PC-9 (cell line): ENCODE data around the gene GTF2F2. TPM values are rescaled to one million over a fixed set of nuclear protein-coding genes. Genes with fewer than 3 reads are reported as not detected.

Source experiments
- BruUV-seq: library from RNA; stranded (reverse); fragments of 400-500 nt; replicated peaks from 2 replicates; lab custom pipeline; 2021; lab: Mats Ljungman, UMichigan
- CTCF ChIA-PET: fragments of 300-600 bp; sonication (Branson Sonifier 250); formaldehyde crosslinking; loops from one replicate; lab custom pipeline; 2022; ENCODE audit warnings: antibody characterized with exemption; lab: Charles Lee
- POLR2A ChIA-PET: fragments of 300-600 bp; sonication (Branson Sonifier 250); formaldehyde crosslinking; loops from one replicate; lab custom pipeline; 2022; ENCODE audit warnings: antibody characterized with exemption; ENCODE audit not compliant: unreplicated experiment; lab: Charles Lee
- DNase-seq, 2 experiments: peaks; one replicate each; pipeline versions ENCODE4 v3.0.0 to v3.0.0-alpha.2; 2015 to 2022; ENCODE audit warnings: mixed read lengths in 1 of 2
- H2AFZ ChIP-seq: fragments of 200-600 bp; sonication (generic); 2 replicates; pipeline ENCODE4 v1.8.1; 2017; ENCODE audit warnings: antibody characterized with exemption
- H3F3A ChIP-seq: fragments of 200-600 bp; sonication (generic); 2 replicates; pipeline ENCODE4 v1.8.1; 2017; ENCODE audit warnings: antibody characterized with exemption, mild to moderate bottlenecking, low read depth; ENCODE audit not compliant: insufficient read depth
- H3K27ac ChIP-seq: fragments of 200-600 bp; sonication (generic); 2 replicates; pipeline ENCODE4 v1.6.1; 2016; ENCODE audit warnings: mixed run types
- H3K27me3 ChIP-seq: fragments of 200-600 bp; sonication (generic); 2 replicates; pipeline ENCODE4 v1.6.1; 2016; ENCODE audit warnings: low read depth, mixed run types; ENCODE audit not compliant: insufficient read depth
- H3K36me3 ChIP-seq: fragments of 200-600 bp; sonication (generic); 2 replicates; pipeline ENCODE4 v1.6.1; 2016; ENCODE audit warnings: low read depth, mixed run types
- H3K4me1 ChIP-seq: fragments of 200-600 bp; sonication (generic); replicated peaks from 2 replicates; pipeline ENCODE4 v1.6.1; 2016; ENCODE audit warnings: mixed run types; ENCODE audit not compliant: insufficient read depth
- H3K4me2 ChIP-seq: fragments of 200-600 bp; sonication (generic); 2 replicates; pipeline ENCODE4 v1.6.1; 2017; ENCODE audit warnings: mixed run types
- H3K4me3 ChIP-seq: fragments of 200-600 bp; sonication (generic); 2 replicates; pipeline ENCODE4 v1.6.1; 2016; ENCODE audit warnings: mixed run types
- H3K79me2 ChIP-seq: fragments of 200-600 bp; sonication (generic); 2 replicates; pipeline ENCODE4 v1.6.1; 2017; ENCODE audit warnings: low read depth, mixed run types
- H3K9me2 ChIP-seq: fragments of 200-600 bp; sonication (generic); 2 replicates; pipeline ENCODE4 v1.8.1; 2017; ENCODE audit warnings: mild to moderate bottlenecking; ENCODE audit not compliant: insufficient read depth
- H3K9me3 ChIP-seq: fragments of 200-600 bp; sonication (generic); 2 replicates; pipeline ENCODE4 v1.8.1; 2016; ENCODE audit warnings: low read depth; ENCODE audit not compliant: insufficient read depth
- H4K20me1 ChIP-seq: fragments of 200-600 bp; sonication (generic); 2 replicates; pipeline ENCODE4 v1.8.1; 2017; ENCODE audit not compliant: insufficient read depth
- CTCF ChIP-seq: fragments of 200-600 bp; sonication (generic); conservative IDR thresholded peaks from 2 replicates; pipeline ENCODE4 v1.6.1; 2017; ENCODE audit warnings: mixed run types, antibody characterized with exemption, mild to moderate bottlenecking, moderate library complexity
- EZH2 ChIP-seq: fragments of 200-600 bp; sonication (generic); IDR thresholded peaks from 2 replicates; pipeline ENCODE4 v1.8.0; 2017; ENCODE audit warnings: antibody characterized with exemption, low read depth
- intact Hi-C: fragments of 100-400 bp; cut with micrococcal nuclease; formaldehyde crosslinking; loops from one replicate; pipeline ENCODE4 v1.10.0; 2022; ENCODE audit not compliant: unreplicated experiment
- total RNA-seq: library from RNA; stranded (reverse); gene quantifications from 2 replicates; pipeline ENCODE4 v1.2.3, GENCODE V29; 2021

GTF2F2 gene
- total RNA-seq, 1 experiment from 2014 or later = 28.8 TPM

GRCh38 chr13:45194081-45194939, 74.0 kb downstream of the GTF2F2 start:
- peaks cover 18% of the 10 kb centered on the region for H3K79me2 ChIP-seq
- no peak overlapping the region for H3K27ac ChIP-seq

GRCh38 chr13:45195421-45195820, 75.1 kb downstream of the GTF2F2 start:
- Histone ChIP-seq H3K9me2 (no peaks in the 10 kb centered on the region), H4K20me1 (no peaks in the 10 kb centered on the region), H3K9me3 (no peaks in the 10 kb centered on the region), H3K36me3 (peaks cover 12% of the 10 kb centered on the region; the same call in 1 of the 2 replicates), H3K79me2 (peaks cover 18% of the 10 kb centered on the region), H3K4me1 (peaks cover 18% of the 10 kb centered on the region), H3K27me3 (no peaks in the 10 kb centered on the region), H3F3A (peaks cover 3% of the 10 kb centered on the region; the same call in 1 of the 2 replicates), H3K4me2 (no peak overlapping the region), H3K4me3 (no peak overlapping the region), H3K27ac (no peak overlapping the region), H2AFZ (no peak overlapping the region)
- no TSS peak for BruUV-seq
- no peak for DNase-seq
- POLR2A ChIA-PET = interaction anchor here (0.6 kb wide), 1 partner anchor 101 kb away, joined by 3 read pairs; no protein-coding TSS in a partner anchor
- TF ChIP-seq CTCF = no peak
- no peak for TF ChIP-seq EZH2
- CTCF ChIA-PET = no interaction called here
- intact Hi-C loops = no loop called here

More at GRCh38 chr13:45194081-45194939, 74.0 kb downstream of the GTF2F2 start:
- Histone ChIP-seq H3K4me1 (peaks cover 24% of the 10 kb centered on the region), H3K27me3 (no peaks in the 10 kb centered on the region), H3K36me3 (peaks cover 12% of the 10 kb centered on the region; the same call in 1 of the 2 replicates), H3K9me3 (no peaks in the 10 kb centered on the region), H3K9me2 (no peaks in the 10 kb centered on the region), H4K20me1 (no peaks in the 10 kb centered on the region), H3K4me2 (no peak overlapping the region), H2AFZ (no peak overlapping the region), H3F3A (peaks cover 14% of the 10 kb centered on the region; the same call in 1 of the 2 replicates), H3K4me3 (no peak overlapping the region)
- ChIA-PET POLR2A (no interaction called here), CTCF (no interaction called here)
- intact Hi-C loops = no loop called here
- BruUV-seq = no TSS peak
- TF ChIP-seq CTCF (no peak), EZH2 (no peak)
- DNase-seq = no peak

GRCh38 chr13:45196096-45196495, 75.8 kb downstream of the GTF2F2 start:
- ChIA-PET POLR2A (interaction anchor here (0.6 kb wide), 1 partner anchor 101 kb away, joined by 3 read pairs; no protein-coding TSS in a partner anchor), CTCF (no interaction called here)
- no peak overlapping the region for H3K4me3 ChIP-seq
- peaks cover 20% of the 10 kb centered on the region for H3K4me1 ChIP-seq
- H3K9me3 ChIP-seq = no peaks in the 10 kb centered on the region
- no peak overlapping the region for H3K4me2 ChIP-seq
- H3K27me3 ChIP-seq = no peaks in the 10 kb centered on the region
- H3K27ac ChIP-seq = no peak overlapping the region
- peaks cover 18% of the 10 kb centered on the region for H3K79me2 ChIP-seq
- no peak for DNase-seq
- H4K20me1 ChIP-seq = no peaks in the 10 kb centered on the region
- intact Hi-C loops = no loop called here
- H3F3A ChIP-seq = no peaks in the 10 kb centered on the region; the same call in 1 of the 2 replicates
- TF ChIP-seq EZH2 (no peak), CTCF (no peak)
- no peak overlapping the region for H2AFZ ChIP-seq
- no peaks in the 10 kb centered on the region for H3K9me2 ChIP-seq
- H3K36me3 ChIP-seq = peaks cover 12% of the 10 kb centered on the region; the same call in 1 of the 2 replicates
- no TSS peak for BruUV-seq
